CD14-positive monocyte (primary cell): Measurements from ENCODE around the gene TMEM128. TPM values are rescaled to one million over a fixed set of nuclear protein-coding genes. Genes with fewer than 3 reads are reported as not detected.

Source experiments
- DNase-seq, 3 donors: peaks; one replicate each; pipeline ENCODE4 v3.0.0-alpha.2; 2011 to 2022
- H2AFZ ChIP-seq: 2 replicates; pipeline ENCODE4 v1.6.0; 2012; ENCODE audit warnings: mild to moderate bottlenecking, low read depth, low read length, inconsistent platforms; ENCODE audit not compliant: insufficient read depth, poor library complexity, severe bottlenecking
- H3K27ac ChIP-seq, 2 donors: 1 replicate in 1 of 2; 2 replicates in 1 of 2; pipeline ENCODE4 v1.5.1; 2012 to 2013; ENCODE audit warnings: low read length in 2 of 2, control low read depth in 1 of 2, inconsistent platforms in 1 of 2, low read depth in 1 of 2, mild to moderate bottlenecking in 1 of 2
- H3K27me3 ChIP-seq, 2 donors: one replicate each; pipeline versions ENCODE4 v1.6.0 to v1.6.1; 2011 to 2013; ENCODE audit warnings: low read length in 2 of 2; ENCODE audit not compliant: control insufficient read depth in 2 of 2, insufficient read depth in 2 of 2
- H3K36me3 ChIP-seq, 2 donors: replicated peaks in 1 of 2; 1 replicate in 1 of 2; 2 replicates in 1 of 2; pipeline versions ENCODE4 v1.5.1 to v1.6.1; 2012 to 2013; ENCODE audit warnings: low read length in 2 of 2, control low read depth in 1 of 2, inconsistent platforms in 1 of 2, mild to moderate bottlenecking in 1 of 2; ENCODE audit not compliant: insufficient read depth in 2 of 2, control insufficient read depth in 1 of 2
- H3K4me1 ChIP-seq, 2 donors: 1 replicate in 1 of 2; 2 replicates in 1 of 2; pipeline versions ENCODE4 v1.5.1 to v1.6.1; 2012 to 2013; ENCODE audit warnings: low read length in 2 of 2, control low read depth in 1 of 2, inconsistent platforms in 1 of 2, mild to moderate bottlenecking in 1 of 2, moderate library complexity in 1 of 2; ENCODE audit not compliant: insufficient read depth in 2 of 2, control insufficient read depth in 1 of 2
- H3K4me2 ChIP-seq: replicated peaks from 2 replicates; pipeline ENCODE3; 2012; ENCODE audit warnings: low read length, moderate library complexity, mild to moderate bottlenecking; ENCODE audit not compliant: poor library complexity, severe bottlenecking; ENCODE audit errors: extremely low read depth
- H3K4me3 ChIP-seq, 3 experiments: fragments of 200-600 bp in 1 of 3; sonication (generic) in 1 of 3; replicated peaks in 1 of 3; 1 replicate in 2 of 3; 2 replicates in 1 of 3; pipeline ENCODE4 v1.5.1; 2011 to 2013; ENCODE audit warnings: low read length in 3 of 3, mild to moderate bottlenecking in 3 of 3, control low read depth in 2 of 3, low read depth in 2 of 3, inconsistent platforms in 1 of 3, moderate library complexity in 1 of 3
- H3K79me2 ChIP-seq: 2 replicates; pipeline ENCODE4 v1.6.0; 2012; ENCODE audit warnings: mild to moderate bottlenecking, control low read depth, inconsistent platforms, low read length, moderate library complexity; ENCODE audit not compliant: insufficient read depth
- H3K9ac ChIP-seq: 2 replicates; pipeline ENCODE4 v1.6.0; 2017; ENCODE audit warnings: low read length, mild to moderate bottlenecking; ENCODE audit not compliant: insufficient read depth, poor library complexity, severe bottlenecking
- H3K9me3 ChIP-seq, 2 donors: replicated peaks in 1 of 2; 1 replicate in 1 of 2; 2 replicates in 1 of 2; pipeline versions ENCODE4 v1.5.1 to v1.6.1; 2012 to 2013; ENCODE audit warnings: low read length in 2 of 2, control low read depth in 1 of 2; ENCODE audit not compliant: control insufficient read depth in 1 of 2, insufficient read depth in 1 of 2
- H4K20me1 ChIP-seq: 2 replicates; pipeline ENCODE4 v1.6.0; 2012; ENCODE audit warnings: mild to moderate bottlenecking, low read length, control low read depth, moderate library complexity; ENCODE audit not compliant: insufficient read depth
- H3K27ac Mint-ChIP-seq, 7 donors: one replicate each; pipeline ENCODE4 v1.8.0; 2020; ENCODE audit warnings: mild to moderate bottlenecking in 7 of 7, mixed read lengths in 7 of 7, moderate library complexity in 6 of 7, inconsistent platforms in 2 of 7
- H3K27me3 Mint-ChIP-seq, 3 donors: one replicate each; pipeline ENCODE4 v1.8.0; 2021 to 2022; ENCODE audit warnings: low read depth in 3 of 3, mild to moderate bottlenecking in 3 of 3, mixed read lengths in 3 of 3, moderate library complexity in 3 of 3, inconsistent platforms in 1 of 3
- H3K36me3 Mint-ChIP-seq, 2 donors: one replicate each; pipeline ENCODE4 v1.8.0; 2020; ENCODE audit warnings: mixed read lengths in 2 of 2, inconsistent platforms in 1 of 2, mild to moderate bottlenecking in 1 of 2
- H3K4me1 Mint-ChIP-seq: one replicate; pipeline ENCODE4 v1.8.0; 2020; ENCODE audit warnings: mild to moderate bottlenecking, mixed read lengths
- H3K4me3 Mint-ChIP-seq, 2 donors: one replicate each; pipeline ENCODE4 v1.8.0; 2020; ENCODE audit warnings: mild to moderate bottlenecking in 2 of 2, mixed read lengths in 2 of 2, moderate library complexity in 1 of 2
- H3K9me3 Mint-ChIP-seq, 7 donors: one replicate each; pipeline ENCODE4 v1.8.0; 2020 to 2022; ENCODE audit warnings: mixed read lengths in 7 of 7, mild to moderate bottlenecking in 6 of 7, moderate library complexity in 6 of 7, inconsistent platforms in 2 of 7
- CTCF ChIP-seq: fragments of 200-600 bp; IDR thresholded peaks from one replicate; pipeline ENCODE4 v1.8.0; 2022; ENCODE audit warnings: antibody characterized with exemption, mild to moderate bottlenecking
- WGBS: methylation state at CpG from one replicate; pipeline ENCODE4 v1.1.5; 2013; ENCODE audit warnings: missing lambda C conversion rate; ENCODE audit not compliant: insufficient coverage; 5-methylcytosine and 5-hydroxymethylcytosine counted together
- intact Hi-C, 2 donors: fragments of 100-400 bp; cut with micrococcal nuclease; formaldehyde crosslinking; loops; one replicate each; pipeline versions ENCODE4 v1.15.0 to v1.15.1; 2023
- polyA plus RNA-seq, 3 donors: library from polyadenylated mRNA; depleted of rRNA in 1 of 3; unstranded in 2 of 3; stranded (reverse) in 1 of 3; fragments of 300-500 nt in 2 of 3; fragments of >200 nt in 1 of 3; fragmentation: Illumina TruSeq in 2 of 3; gene quantifications; 1 replicate in 2 of 3; 2 replicates in 1 of 3; pipeline ENCODE4 v1.2.3, GENCODE V29; 2012 to 2021

The TMEM128 gene
- polyA plus RNA-seq, 3 donors = 11.4 to 35.1 (median 29.7) TPM

GRCh38 chr4:4268776-4269175 is 20.8 kb upstream of the TMEM128 start:
- H3K4me1 ChIP-seq = peaks cover 41 to 64% of the 10 kb centered on the region in 2 donors
- intact Hi-C loops = no loop called here
- H3K27ac Mint-ChIP-seq = peak overlapping the region; percentile 94 to 99 (median 98)

GRCh38 chr4:4267981-4268380 is 20.0 kb upstream of the TMEM128 start:
- no peak overlapping the region for H2AFZ ChIP-seq
- peak overlapping the region; percentile 66 for H3K9ac ChIP-seq
- intact Hi-C loops = no loop called here
- peaks cover 0 to 2% of the 10 kb centered on the region in 2 donors for H3K9me3 ChIP-seq
- DNase-seq = peak in 2 of 3 donors; percentile 51 to 76
- H3K27ac ChIP-seq = peak overlapping the region; percentile 88 to 98
- H3K27me3 ChIP-seq = no peaks in the 10 kb centered on the region
- Mint-ChIP-seq H3K4me3 (no peak overlapping the region), H3K27ac (peak overlapping the region; percentile 86 to 99 (median 98)), H3K4me1 (peaks cover 52% of the 10 kb centered on the region), H3K9me3 (peaks cover 0 to 3% (median 0%) of the 10 kb centered on the region in 7 donors), H3K27me3 (peaks cover 2 to 7% (median 3%) of the 10 kb centered on the region in 3 donors), H3K36me3 (peaks cover 38 to 41% of the 10 kb centered on the region in 2 donors)
- no peak overlapping the region for H3K4me3 ChIP-seq
- WGBS = 46% methylated on average over 5 of the region's 5 CpGs
- H3K36me3 ChIP-seq = peaks cover 6 to 20% of the 10 kb centered on the region in 2 donors
- H4K20me1 ChIP-seq = no peaks in the 10 kb centered on the region
- no peak for TF ChIP-seq CTCF
- no peaks in the 10 kb centered on the region for H3K79me2 ChIP-seq
- H3K4me2 ChIP-seq = peak overlapping the region; percentile 1
- H3K4me1 ChIP-seq = peaks cover 41 to 64% of the 10 kb centered on the region in 2 donors

More at GRCh38 chr4:4268776-4269175, 20.8 kb upstream of the TMEM128 start:
- Histone ChIP-seq H3K27me3 (no peaks in the 10 kb centered on the region), H2AFZ (no peak overlapping the region), H4K20me1 (no peaks in the 10 kb centered on the region), H3K4me3 (peak overlapping the region in 1 of 3 experiments; percentile 1), H3K79me2 (no peaks in the 10 kb centered on the region), H3K4me2 (peak overlapping the region; percentile 29), H3K36me3 (peaks cover 14 to 28% of the 10 kb centered on the region in 2 donors), H3K9me3 (peaks cover 0 to 2% of the 10 kb centered on the region in 2 donors), H3K27ac (peak overlapping the region; percentile 88 to 98), H3K9ac (peak overlapping the region; percentile 66)
- H3K4me1 Mint-ChIP-seq = peaks cover 52% of the 10 kb centered on the region
- H3K36me3 Mint-ChIP-seq = peaks cover 44 to 48% of the 10 kb centered on the region in 2 donors
- H3K9me3 Mint-ChIP-seq = peaks cover 0 to 3% (median 0%) of the 10 kb centered on the region in 7 donors
- no peak for TF ChIP-seq CTCF
- peaks cover 2 to 7% (median 3%) of the 10 kb centered on the region in 3 donors for H3K27me3 Mint-ChIP-seq
- peak overlapping the region in 1 of 2 donors; percentile 24 for H3K4me3 Mint-ChIP-seq
- WGBS = no CpG with 5 or more reads among the region's 1 CpG
- peak; percentile 79 to 83 (median 80) for DNase-seq
